Brain microvascular endothelial cell (primary cell): ENCODE measurements around the gene TSPEAR.

ENCODE experiments used
- DNase-seq: peaks from one replicate; pipeline ENCODE4 v3.0.0-alpha.2; 2020
- H3K27ac ChIP-seq: fragments of 250-450 bp; sonication (Bioruptor Pico); 2 replicates; pipeline ENCODE4 v1.5.1; 2020; ENCODE audit warnings: mild to moderate bottlenecking, moderate library complexity
- H3K27me3 ChIP-seq: fragments of 250-450 bp; sonication (Bioruptor Pico); replicated peaks from 2 replicates; pipeline ENCODE4 v1.5.1; 2020; ENCODE audit warnings: mild to moderate bottlenecking
- H3K36me3 ChIP-seq: fragments of 250-450 bp; sonication (Bioruptor Pico); replicated peaks from 2 replicates; pipeline ENCODE4 v1.5.1; 2020; ENCODE audit warnings: mild to moderate bottlenecking
- H3K4me3 ChIP-seq: 2 replicates; pipeline ENCODE4 v1.5.1; 2011; ENCODE audit warnings: low read depth, mild to moderate bottlenecking, control low read depth, low read length, moderate library complexity
- in situ Hi-C: cut with HindIII; loops from 2 replicates; pipeline ENCODE4 v1.10.0; 2017; ENCODE audit warnings: low sequenced_read_pairs, low pct_ligation_motif_present
- TF ChIP-seq, protein P1 (sequence below): IDR thresholded peaks from 2 replicates; pipeline ENCODE4 v1.5.1; 2011; ENCODE audit warnings: low read depth, mild to moderate bottlenecking, moderate library complexity, low read length, control low read depth, inconsistent platforms; ENCODE audit errors: missing control alignments

The TSPEAR gene

GRCh38 chr21:44710294-44710665 is 1.1 kb downstream of the TSPEAR start:
- H3K4me3 ChIP-seq, result no peak overlapping the region
- no peak for DNase-seq
- TF ChIP-seq, protein P1, sequence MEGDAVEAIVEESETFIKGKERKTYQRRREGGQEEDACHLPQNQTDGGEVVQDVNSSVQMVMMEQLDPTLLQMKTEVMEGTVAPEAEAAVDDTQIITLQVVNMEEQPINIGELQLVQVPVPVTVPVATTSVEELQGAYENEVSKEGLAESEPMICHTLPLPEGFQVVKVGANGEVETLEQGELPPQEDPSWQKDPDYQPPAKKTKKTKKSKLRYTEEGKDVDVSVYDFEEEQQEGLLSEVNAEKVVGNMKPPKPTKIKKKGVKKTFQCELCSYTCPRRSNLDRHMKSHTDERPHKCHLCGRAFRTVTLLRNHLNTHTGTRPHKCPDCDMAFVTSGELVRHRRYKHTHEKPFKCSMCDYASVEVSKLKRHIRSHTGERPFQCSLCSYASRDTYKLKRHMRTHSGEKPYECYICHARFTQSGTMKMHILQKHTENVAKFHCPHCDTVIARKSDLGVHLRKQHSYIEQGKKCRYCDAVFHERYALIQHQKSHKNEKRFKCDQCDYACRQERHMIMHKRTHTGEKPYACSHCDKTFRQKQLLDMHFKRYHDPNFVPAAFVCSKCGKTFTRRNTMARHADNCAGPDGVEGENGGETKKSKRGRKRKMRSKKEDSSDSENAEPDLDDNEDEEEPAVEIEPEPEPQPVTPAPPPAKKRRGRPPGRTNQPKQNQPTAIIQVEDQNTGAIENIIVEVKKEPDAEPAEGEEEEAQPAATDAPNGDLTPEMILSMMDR, result no peak
- no peaks in the 10 kb centered on the region for H3K36me3 ChIP-seq
- peaks cover 84% of the 10 kb centered on the region for H3K27me3 ChIP-seq
- in situ Hi-C loops, result no loop called here
- no peak overlapping the region for H3K27ac ChIP-seq

DNA sequence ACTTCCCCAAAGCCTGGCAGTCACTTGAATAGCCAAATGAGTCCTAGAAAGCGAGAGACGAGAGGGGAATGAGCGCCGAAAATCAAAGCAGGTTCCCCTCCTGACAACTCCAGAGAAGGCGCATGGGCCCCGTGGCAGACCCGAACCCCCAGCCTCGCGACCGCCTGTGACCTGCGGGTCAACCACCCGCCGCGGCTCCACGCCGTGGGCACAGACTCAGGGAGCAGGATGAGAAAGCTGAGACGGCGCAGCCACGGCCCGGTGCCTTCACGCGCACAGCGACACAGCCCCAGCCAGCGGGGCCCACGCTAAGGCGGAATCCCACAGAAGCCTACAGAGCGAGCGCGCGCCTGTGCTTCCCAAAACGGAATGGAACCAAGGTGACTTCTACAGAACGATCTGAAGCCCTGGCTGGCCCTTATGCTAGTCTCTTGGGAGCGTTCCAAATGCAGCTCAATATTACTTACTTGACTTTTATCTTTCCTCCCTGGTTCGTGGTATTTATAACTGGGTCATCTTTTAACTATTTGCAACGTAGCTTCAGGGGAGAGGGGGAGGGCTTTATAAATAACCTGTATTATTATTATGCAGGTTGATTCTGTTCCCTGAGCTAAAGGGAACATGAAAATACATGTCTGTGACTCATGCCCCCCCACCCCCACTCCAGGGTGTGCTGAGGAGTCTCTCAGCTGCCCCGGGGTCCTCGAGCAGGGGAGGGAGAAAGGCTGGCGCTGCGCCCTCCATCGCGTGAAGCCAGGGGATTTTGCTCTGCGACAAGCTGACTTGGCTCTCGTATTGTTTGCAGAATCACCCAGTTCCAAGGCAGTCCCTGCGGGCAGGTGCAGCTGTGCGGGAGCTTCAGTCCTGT is 1.7 kb downstream of the TSPEAR start:
- TF ChIP-seq, protein P1, result no peak
- H3K4me3 ChIP-seq, result no peak overlapping the region
- H3K36me3 ChIP-seq, result no peaks in the 10 kb centered on the region
- H3K27me3 ChIP-seq, result peaks cover 84% of the 10 kb centered on the region
- in situ Hi-C loops, result no loop called here
- H3K27ac ChIP-seq, result no peak overlapping the region
- DNase-seq, result no peak

DNA sequence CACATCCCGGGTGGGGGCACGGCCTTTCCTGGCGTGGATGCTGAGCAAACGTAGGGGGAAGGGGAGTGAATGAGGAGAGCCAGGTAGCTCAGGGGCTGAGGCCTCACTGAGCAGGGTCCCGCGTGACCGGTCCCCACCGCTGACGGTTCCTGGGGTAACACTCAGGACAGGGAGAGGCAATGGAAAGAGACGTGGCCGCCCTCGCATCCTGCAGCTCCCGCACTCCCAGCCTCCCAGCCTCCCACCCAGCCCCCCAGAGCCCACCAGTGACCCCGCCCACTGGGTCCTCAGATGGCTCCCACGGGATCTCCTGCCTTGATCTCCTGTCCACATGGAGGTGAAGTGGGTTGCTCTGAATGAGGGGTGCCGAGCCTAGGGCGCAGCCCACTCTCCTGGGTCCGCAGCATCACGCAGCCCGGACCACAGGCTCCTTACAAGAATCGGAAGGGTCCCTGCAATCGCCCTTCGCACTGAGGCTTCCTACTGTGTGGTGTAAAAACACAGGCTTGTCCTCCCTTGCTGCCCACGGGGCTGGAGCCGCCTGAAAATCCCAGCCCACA is 2.4 kb downstream of the TSPEAR start:
- Histone ChIP-seq H3K4me3 (no peak overlapping the region), H3K36me3 (no peaks in the 10 kb centered on the region), H3K27me3 (peaks cover 88% of the 10 kb centered on the region), H3K27ac (no peak overlapping the region)
- TF ChIP-seq, protein P1, result no peak
- DNase-seq, result no peak
- in situ Hi-C loops, result no loop called here

DNA sequence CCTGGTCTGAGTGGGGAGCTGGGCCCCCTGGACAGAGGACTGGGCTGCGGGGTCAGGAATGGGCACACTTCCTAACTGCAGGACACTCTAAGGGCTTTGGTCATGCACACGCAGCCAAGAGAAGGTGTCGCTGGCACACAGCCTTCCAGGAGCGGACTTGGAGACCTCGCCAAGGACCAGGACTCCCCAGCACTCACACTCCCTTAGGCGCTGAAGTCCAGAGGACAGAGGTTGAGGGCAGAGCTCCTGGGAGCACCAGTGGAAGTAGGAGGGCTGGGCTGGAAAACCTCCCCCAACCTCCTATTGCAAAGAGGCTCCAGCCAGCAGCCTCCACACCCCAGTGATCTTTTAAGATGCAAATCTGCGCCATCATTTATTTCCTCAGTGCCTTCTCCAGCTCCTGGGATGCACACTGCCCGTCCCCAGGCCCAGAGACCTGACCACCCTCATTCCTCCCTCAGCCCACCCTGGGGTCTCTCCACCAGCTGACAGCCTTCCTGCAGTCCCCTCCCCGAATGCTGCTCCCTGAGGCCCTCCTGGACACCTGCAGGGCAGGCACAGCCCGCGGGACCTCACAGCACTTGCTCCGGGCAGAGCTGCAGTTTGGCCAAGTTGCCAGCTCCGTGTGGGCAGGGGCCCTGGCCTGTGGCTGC is 3.0 kb downstream of the TSPEAR start:
- no peak overlapping the region for H3K27ac ChIP-seq
- peaks cover 88% of the 10 kb centered on the region for H3K27me3 ChIP-seq
- no peak overlapping the region for H3K4me3 ChIP-seq
- in situ Hi-C loops, result no loop called here
- TF ChIP-seq, protein P1, result no peak
- H3K36me3 ChIP-seq, result no peaks in the 10 kb centered on the region
- DNase-seq, result no peak

DNA sequence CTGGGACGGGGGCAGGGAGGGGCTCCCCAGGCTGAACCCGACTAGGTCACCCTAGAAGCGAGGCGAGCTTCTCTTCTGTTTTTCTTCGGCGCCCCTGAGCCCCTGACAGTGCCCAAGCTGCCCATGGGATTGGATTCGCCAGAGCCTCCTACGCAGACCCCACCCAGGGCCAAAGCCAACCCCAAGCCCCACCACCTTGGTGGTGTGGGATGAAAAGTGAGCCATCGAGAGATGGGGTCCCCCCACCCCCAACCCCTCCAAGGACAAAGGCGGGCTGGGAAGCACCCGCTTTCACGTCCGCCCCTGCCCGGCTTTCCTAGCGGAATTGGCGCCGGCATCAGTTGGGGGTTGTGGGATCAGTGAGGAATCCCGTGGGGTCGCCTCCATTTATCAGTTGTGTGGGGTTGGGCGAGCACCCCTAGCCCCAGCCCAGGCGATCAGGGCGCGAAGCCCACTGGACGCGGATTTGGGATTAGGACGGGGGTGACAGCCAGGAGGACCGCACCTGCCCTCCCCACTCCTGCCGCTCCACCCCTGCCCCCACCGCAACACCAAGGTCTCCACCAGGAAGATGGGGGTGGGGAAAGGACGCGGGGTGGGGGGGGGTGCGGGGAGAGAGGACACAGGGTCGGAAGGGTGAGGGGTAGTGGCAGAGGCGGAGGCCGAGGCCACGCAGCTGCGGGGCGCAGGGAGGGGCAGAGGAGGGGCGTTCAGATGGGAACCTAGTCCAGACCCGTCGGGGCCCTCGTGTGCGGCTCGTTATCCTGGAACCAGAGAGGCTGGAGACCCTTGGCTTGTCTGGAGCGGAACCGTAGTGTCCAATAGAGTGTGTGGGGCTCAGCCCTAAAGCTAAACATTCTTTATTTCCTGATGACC is 4.4 kb downstream of the TSPEAR start:
- no peak for DNase-seq
- in situ Hi-C loops, result no loop called here
- TF ChIP-seq, protein P1, result no peak
- no peaks in the 10 kb centered on the region for H3K36me3 ChIP-seq
- peaks cover 85% of the 10 kb centered on the region for H3K27me3 ChIP-seq
- no peak overlapping the region for H3K27ac ChIP-seq
- H3K4me3 ChIP-seq, result no peak overlapping the region
